ENCODE data around the gene HNRNPA2B1. TPM values are rescaled to one million over a fixed set of nuclear protein-coding genes. Genes with fewer than 3 reads are reported as not detected.
A peak's percentile ranks its signal among the peaks of the same experiment; 100 is the strongest.

Gene HNRNPA2B1
- 595 and 1,070 TPM in 2 replicates for polyA plus RNA-seq (2011; rRNA removed)
- polyA plus RNA-seq (2012; cell fraction: cytosol; rRNA removed) = 507 and 660 TPM in 2 replicates
- polyA plus RNA-seq (2012; cell fraction: nucleus; rRNA removed) = 180 and 246 TPM in 2 replicates
- 2,246 to 2,255 TPM (median 2,251 TPM) in 3 replicates for polyA plus RNA-seq (2017; fragmentation: RNase III; extraction: RNeasy Plus Mini Kit Qiagen cat#74134 plus additional on column Dnase treatment)
- 124 and 138 TPM in 2 replicates for polyA minus RNA-seq (2011; rRNA and poly(A)+ RNA removed)

DNA sequence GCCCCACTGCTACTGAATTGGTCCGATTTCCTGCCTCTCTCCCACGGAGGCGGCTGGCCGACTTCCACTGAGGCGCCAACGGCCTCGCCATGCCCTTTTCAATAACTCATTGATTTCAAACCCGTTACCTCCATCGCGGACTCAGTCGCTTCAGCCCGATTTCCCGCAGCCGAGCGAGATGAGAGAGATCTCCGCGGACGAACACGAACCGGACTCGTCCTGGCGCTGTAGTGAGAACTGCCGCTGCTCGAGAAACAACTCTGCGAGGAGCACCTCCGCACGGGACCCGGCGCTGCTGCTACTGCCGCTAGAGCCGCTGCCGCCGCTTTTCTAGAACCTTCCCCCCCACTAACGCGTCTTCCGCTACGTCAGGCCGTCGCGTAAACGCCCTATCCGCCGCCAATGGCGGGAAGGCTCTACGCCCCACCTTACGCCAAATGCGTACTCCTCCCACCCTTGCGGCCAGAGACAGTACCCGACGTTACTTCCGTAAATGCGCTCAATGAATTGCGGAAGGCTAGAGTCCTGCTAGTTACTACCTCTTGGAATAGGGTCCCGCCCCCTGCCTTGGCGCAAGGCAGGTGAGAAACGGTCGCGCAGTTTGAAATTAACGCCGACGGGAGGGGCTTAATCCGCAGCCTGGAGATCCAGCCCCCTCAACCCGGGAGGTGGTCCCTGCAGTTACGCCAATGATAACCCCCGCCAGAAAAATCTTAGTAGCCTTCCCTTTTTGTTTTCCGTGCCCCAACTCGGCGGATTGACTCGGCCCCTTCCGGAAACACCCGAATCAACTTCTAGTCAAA is at the start of gene HNRNPA2B1:
HNRNPA2B1 (minus strand) TSS at position 303 of the 803 bp plus-strand sequence; CDS start at position 134, 169 bp downstream.
- peak; percentile 68 to 78 for ATAC-seq
- under 1% methylated on average over 63 of the region's 71 CpGs for WGBS (ENCODE audit: missing lambda C conversion rate)

DNA sequence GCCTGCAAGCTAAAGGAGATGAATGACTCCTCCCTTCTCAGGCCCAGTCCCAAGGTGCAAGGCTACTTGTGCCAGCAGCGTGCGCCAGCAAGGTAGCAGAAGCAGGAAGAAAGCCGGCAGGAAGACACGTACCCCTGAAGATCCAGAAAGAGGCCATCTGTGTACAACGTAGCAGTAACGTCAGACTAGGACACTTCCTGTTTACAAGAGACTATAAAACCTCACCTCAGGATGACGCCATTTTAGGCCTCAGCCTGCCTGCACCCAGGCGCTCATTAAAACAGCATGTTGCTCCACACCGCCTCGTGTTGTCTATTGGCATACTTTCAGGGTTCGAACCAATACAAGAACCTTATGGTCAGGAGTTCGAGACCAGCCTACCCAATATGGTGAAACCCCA is 49.7 kb upstream of the HNRNPA2B1 start:
- TF ChIP-seq HOXB13 (CRISPR knock-in tag; IDR thresholded peaks at IDR 0.05; ENCODE audit: low read depth) = no peak
- TF ChIP-seq, protein P1, sequence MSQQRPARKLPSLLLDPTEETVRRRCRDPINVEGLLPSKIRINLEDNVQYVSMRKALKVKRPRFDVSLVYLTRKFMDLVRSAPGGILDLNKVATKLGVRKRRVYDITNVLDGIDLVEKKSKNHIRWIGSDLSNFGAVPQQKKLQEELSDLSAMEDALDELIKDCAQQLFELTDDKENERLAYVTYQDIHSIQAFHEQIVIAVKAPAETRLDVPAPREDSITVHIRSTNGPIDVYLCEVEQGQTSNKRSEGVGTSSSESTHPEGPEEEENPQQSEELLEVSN (IDR thresholded peaks at IDR 0.05; ENCODE audit: borderline replicate concordance, low read depth) = no peak
- ChIA-PET CTCF (no interaction called here), POLR2A (no interaction called here)
- Histone ChIP-seq H3K4me3 (no peak overlapping the region), H3K4me2 (no peak overlapping the region), H3K27ac (no peak overlapping the region), H3K4me1 (no peaks in the 10 kb centered on the region), H3K9me3 (no peaks in the 10 kb centered on the region)
- WGBS (ENCODE audit: missing lambda C conversion rate) = 81% methylated on average over 12 of the region's 12 CpGs
- FAIRE-seq (no peak), ATAC-seq (no peak), DNase-seq (ENCODE audit: low read depth in 1 of 2, low spot score in 1 of 2) (no peak)

More for the DNA sequence above, at the start of gene HNRNPA2B1:
- H3K27ac ChIP-seq = peak within 1 kb of the TSS; percentile 99
- no peaks in the 10 kb centered on the region for H3K9me3 ChIP-seq
- TF ChIP-seq, protein P2, sequence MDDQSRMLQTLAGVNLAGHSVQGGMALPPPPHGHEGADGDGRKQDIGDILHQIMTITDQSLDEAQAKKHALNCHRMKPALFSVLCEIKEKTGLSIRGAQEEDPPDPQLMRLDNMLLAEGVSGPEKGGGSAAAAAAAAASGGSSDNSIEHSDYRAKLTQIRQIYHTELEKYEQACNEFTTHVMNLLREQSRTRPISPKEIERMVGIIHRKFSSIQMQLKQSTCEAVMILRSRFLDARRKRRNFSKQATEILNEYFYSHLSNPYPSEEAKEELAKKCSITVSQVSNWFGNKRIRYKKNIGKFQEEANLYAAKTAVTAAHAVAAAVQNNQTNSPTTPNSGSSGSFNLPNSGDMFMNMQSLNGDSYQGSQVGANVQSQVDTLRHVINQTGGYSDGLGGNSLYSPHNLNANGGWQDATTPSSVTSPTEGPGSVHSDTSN (IDR thresholded peaks at IDR 0.05) = peak; percentile 65
- TF ChIP-seq HEYL (CRISPR knock-in tag; IDR thresholded peaks at IDR 0.05) (no peak), ZSCAN20 (CRISPR knock-in tag; IDR thresholded peaks at IDR 0.05) (no peak), RNF2 (IDR thresholded peaks at IDR 0.05; ENCODE audit: borderline replicate concordance, low read depth) (no peak), SREBF2 (IDR thresholded peaks at IDR 0.05) (no peak), HDAC2 (IDR thresholded peaks at IDR 0.05) (no peak), TP53 (CRISPR knock-in tag; IDR thresholded peaks at IDR 0.05) (0 out of 2 replicates have a peak, but pooled peaks have one; percentile 18), GATA3 (IDR thresholded peaks at IDR 0.05; ENCODE audit: borderline replicate concordance) (no peak; the same call in 1 of the 2 replicates), RFX5 (IDR thresholded peaks at IDR 0.05) (peak; percentile 58; the same call in 1 of the 2 replicates), PHF8 (IDR thresholded peaks at IDR 0.05; ENCODE audit: borderline replicate concordance, low read depth) (peak; percentile 99), RARB (CRISPR knock-in tag; IDR thresholded peaks at IDR 0.05) (no peak; the same call in 1 of the 2 replicates), HOXB13 (CRISPR knock-in tag; IDR thresholded peaks at IDR 0.05; ENCODE audit: low read depth) (no peak), POLR2A (IDR thresholded peaks at IDR 0.05; ENCODE audit: low read length) (peak; percentile 99), CEBPB (IDR thresholded peaks at IDR 0.05) (peak in 1 of 2 experiments; percentile 27; a peak in 1 of 4 replicates), CBX8 (IDR thresholded peaks at IDR 0.05) (no peak), ESRRA (IDR thresholded peaks at IDR 0.05; ENCODE audit: borderline replicate concordance, low read length) (0 out of 2 replicates have a peak, but pooled peaks have one; percentile 38), NPAS2 (CRISPR knock-in tag; IDR thresholded peaks at IDR 0.05; ENCODE audit: borderline replicate concordance) (no peak), JUN (IDR thresholded peaks at IDR 0.05) (peak; percentile 93 to 99)
- TF ChIP-seq, protein P3, sequence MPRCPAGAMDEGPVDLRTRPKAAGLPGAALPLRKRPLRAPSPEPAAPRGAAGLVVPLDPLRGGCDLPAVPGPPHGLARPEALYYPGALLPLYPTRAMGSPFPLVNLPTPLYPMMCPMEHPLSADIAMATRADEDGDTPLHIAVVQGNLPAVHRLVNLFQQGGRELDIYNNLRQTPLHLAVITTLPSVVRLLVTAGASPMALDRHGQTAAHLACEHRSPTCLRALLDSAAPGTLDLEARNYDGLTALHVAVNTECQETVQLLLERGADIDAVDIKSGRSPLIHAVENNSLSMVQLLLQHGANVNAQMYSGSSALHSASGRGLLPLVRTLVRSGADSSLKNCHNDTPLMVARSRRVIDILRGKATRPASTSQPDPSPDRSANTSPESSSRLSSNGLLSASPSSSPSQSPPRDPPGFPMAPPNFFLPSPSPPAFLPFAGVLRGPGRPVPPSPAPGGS (IDR thresholded peaks at IDR 0.05) = peak; percentile 99
- TF ChIP-seq, protein P4, sequence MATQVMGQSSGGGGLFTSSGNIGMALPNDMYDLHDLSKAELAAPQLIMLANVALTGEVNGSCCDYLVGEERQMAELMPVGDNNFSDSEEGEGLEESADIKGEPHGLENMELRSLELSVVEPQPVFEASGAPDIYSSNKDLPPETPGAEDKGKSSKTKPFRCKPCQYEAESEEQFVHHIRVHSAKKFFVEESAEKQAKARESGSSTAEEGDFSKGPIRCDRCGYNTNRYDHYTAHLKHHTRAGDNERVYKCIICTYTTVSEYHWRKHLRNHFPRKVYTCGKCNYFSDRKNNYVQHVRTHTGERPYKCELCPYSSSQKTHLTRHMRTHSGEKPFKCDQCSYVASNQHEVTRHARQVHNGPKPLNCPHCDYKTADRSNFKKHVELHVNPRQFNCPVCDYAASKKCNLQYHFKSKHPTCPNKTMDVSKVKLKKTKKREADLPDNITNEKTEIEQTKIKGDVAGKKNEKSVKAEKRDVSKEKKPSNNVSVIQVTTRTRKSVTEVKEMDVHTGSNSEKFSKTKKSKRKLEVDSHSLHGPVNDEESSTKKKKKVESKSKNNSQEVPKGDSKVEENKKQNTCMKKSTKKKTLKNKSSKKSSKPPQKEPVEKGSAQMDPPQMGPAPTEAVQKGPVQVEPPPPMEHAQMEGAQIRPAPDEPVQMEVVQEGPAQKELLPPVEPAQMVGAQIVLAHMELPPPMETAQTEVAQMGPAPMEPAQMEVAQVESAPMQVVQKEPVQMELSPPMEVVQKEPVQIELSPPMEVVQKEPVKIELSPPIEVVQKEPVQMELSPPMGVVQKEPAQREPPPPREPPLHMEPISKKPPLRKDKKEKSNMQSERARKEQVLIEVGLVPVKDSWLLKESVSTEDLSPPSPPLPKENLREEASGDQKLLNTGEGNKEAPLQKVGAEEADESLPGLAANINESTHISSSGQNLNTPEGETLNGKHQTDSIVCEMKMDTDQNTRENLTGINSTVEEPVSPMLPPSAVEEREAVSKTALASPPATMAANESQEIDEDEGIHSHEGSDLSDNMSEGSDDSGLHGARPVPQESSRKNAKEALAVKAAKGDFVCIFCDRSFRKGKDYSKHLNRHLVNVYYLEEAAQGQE (IDR thresholded peaks at IDR 0.05) = peak; percentile 54
- TF ChIP-seq, protein P1 (IDR thresholded peaks at IDR 0.05; ENCODE audit: borderline replicate concordance, low read depth) = peak; percentile 52
- peaks cover 37% of the 10 kb centered on the region for H3K4me1 ChIP-seq
- H3K4me3 ChIP-seq = peak within 1 kb of the TSS; percentile 92
- peak; percentile 71 to 97 for DNase-seq (ENCODE audit: low read depth in 1 of 2, low spot score in 1 of 2)
- peak; percentile 43 for FAIRE-seq
- CTCF ChIA-PET = interaction anchor here (0.9 to 4.9 kb wide), 4 partner anchors 10 to 122 kb away, joined by 6 to 42 read pairs (median 12); no protein-coding TSS in a partner anchor
- POLR2A ChIA-PET = interaction anchor here (0.6 to 3.1 kb wide), 29 partner anchors 8 to 950 kb away, joined by 3 to 42 read pairs (median 4); partner anchors contain the start of genes NFE2L3 and SNX10
- peak within 1 kb of the TSS; percentile 75 for H3K4me2 ChIP-seq

Data from A549 (cell line).